ENCODE results near the gene CDK10. TPM values are rescaled to one million over a fixed set of nuclear protein-coding genes. Genes with fewer than 3 reads are reported as not detected.
"Not testable (repeated sequence)": the region's sequence is repeated elsewhere in the genome, so short reads cannot be mapped to it uniquely, and the experiment has no call there.

The CDK10 gene
- total RNA-seq, 1 experiment from 2014 or later, result 106 TPM

DNA sequence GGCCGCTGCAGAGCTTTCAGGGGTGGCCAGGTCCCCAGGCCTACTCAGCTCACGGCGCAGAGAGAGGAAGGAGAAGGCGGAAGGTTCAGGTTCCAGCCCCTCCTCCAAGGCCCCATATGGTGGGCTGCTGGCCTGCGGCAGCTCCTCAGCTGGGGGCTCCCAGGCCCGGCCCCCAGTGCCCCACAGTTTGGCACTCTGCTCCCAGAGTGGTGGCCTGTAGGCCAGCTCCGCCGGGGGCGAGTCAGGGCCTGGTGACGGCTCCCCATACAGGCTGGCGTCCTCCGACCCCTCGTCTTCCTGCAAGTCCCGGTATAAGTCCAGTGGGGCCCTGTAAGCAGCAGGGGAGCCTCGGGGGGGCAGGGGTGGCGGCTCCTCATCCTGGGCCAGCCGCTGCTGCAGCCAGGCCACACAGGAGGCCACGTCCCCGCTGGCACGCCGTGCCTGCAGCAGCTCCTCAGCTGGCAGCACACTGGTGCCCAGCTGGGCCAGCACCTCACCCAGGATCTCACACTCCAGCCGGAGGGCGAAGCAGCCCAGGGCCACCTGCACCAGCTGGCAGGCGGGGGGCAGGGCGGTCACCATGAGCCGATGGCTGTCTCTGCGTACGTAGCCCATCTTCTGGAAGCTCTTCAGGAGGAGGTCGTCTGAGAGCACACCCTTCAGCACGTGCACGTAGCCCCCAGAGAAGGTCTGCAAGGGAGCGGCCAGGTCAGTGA, 11.3 kb downstream of the CDK10 start:
- DNase-seq, result no peak
- TF ChIP-seq, protein P1, sequence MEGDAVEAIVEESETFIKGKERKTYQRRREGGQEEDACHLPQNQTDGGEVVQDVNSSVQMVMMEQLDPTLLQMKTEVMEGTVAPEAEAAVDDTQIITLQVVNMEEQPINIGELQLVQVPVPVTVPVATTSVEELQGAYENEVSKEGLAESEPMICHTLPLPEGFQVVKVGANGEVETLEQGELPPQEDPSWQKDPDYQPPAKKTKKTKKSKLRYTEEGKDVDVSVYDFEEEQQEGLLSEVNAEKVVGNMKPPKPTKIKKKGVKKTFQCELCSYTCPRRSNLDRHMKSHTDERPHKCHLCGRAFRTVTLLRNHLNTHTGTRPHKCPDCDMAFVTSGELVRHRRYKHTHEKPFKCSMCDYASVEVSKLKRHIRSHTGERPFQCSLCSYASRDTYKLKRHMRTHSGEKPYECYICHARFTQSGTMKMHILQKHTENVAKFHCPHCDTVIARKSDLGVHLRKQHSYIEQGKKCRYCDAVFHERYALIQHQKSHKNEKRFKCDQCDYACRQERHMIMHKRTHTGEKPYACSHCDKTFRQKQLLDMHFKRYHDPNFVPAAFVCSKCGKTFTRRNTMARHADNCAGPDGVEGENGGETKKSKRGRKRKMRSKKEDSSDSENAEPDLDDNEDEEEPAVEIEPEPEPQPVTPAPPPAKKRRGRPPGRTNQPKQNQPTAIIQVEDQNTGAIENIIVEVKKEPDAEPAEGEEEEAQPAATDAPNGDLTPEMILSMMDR (IDR thresholded peaks at IDR 0.05; ENCODE audit: unreplicated experiment), result no peak
- no peaks in the 10 kb centered on the region for H3K9me3 Mint-ChIP-seq (ENCODE audit: low read depth, unreplicated experiment)
- H3K27ac Mint-ChIP-seq (ENCODE audit: unreplicated experiment), result no peak overlapping the region
- no TSS peak for BruUV-seq (replicated peaks)
- intact Hi-C loops (cut with micrococcal nuclease; ENCODE audit: unreplicated experiment), result no loop called here
- no peaks in the 10 kb centered on the region for H3K4me1 Mint-ChIP-seq (ENCODE audit: low read depth, unreplicated experiment)
- no peaks in the 10 kb centered on the region for H3K27me3 Mint-ChIP-seq (ENCODE audit: unreplicated experiment)
- CTCF ChIA-PET, result interaction anchor here (0.6 to 0.8 kb wide), 2 partner anchors 8 to 160 kb away, joined by 4 to 6 read pairs; no protein-coding TSS in a partner anchor
- H3K4me3 Mint-ChIP-seq (ENCODE audit: low read depth, unreplicated experiment), result no peak overlapping the region
- H3K36me3 Mint-ChIP-seq (ENCODE audit: insufficient read depth, unreplicated experiment), result peaks cover 93% of the 10 kb centered on the region

DNA sequence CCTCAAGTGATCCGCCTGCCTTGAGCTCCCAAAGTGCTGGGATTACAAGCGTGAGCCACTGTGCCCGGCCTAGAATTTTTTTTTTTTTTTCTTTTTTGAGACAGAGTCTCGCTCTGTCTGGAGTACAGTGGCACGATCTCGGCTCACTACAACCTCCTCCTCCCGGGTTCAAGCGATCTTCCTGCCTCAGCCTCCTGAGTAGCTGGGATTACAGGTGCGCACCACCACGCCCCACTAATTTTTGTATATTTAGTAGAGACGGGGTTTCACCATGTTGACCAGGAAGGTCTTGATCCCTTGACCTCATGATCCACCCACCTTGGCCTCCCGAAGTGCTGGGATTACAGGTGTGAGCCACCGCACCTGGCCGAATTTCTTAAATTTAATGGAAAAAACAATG, 12.2 kb downstream of the CDK10 start:
- H3K4me1 Mint-ChIP-seq (ENCODE audit: low read depth, unreplicated experiment); intact Hi-C loops (cut with micrococcal nuclease; ENCODE audit: unreplicated experiment); BruUV-seq (replicated peaks); H3K9me3 Mint-ChIP-seq (ENCODE audit: low read depth, unreplicated experiment); H3K27me3 Mint-ChIP-seq (ENCODE audit: unreplicated experiment); DNase-seq: not testable (repeated sequence)
- CTCF ChIA-PET, result interaction anchor here (0.6 to 0.8 kb wide), 2 partner anchors 9 to 72 kb away, joined by 3 to 6 read pairs; no protein-coding TSS in a partner anchor
- Mint-ChIP-seq H3K27ac (ENCODE audit: unreplicated experiment) (peak overlapping the region; percentile 48), H3K36me3 (ENCODE audit: insufficient read depth, unreplicated experiment) (peaks cover 84% of the 10 kb centered on the region), H3K4me3 (ENCODE audit: low read depth, unreplicated experiment) (peak overlapping the region; percentile 25)

DNA sequence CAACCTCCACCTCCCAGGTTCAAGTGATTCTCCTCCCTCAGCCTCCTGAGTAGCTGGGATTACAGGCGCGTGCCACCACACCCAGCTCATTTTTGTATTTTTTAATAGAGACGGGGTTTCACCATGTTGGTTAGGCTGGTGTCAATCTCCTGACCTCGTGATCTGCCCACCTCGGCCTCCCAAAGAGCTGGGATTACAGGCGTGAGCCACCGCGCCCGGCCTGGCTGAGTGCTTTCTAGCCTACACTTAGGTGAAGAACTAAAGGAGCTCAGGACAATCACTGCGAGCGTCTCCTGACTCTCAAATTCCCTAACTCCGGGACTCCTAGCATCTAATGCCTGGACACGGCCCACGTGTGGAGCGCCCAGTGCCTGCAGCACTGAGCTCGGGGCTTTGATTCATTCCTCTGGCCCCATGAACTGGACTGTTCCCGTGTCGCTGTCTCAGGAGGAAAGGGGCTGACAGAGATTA, 13.2 kb downstream of the CDK10 start:
- H3K27ac Mint-ChIP-seq (ENCODE audit: unreplicated experiment), result peak overlapping the region; percentile 93
- peaks cover 84% of the 10 kb centered on the region for H3K36me3 Mint-ChIP-seq (ENCODE audit: insufficient read depth, unreplicated experiment)
- intact Hi-C loops (cut with micrococcal nuclease; ENCODE audit: unreplicated experiment); H3K27me3 Mint-ChIP-seq (ENCODE audit: unreplicated experiment); H3K4me1 Mint-ChIP-seq (ENCODE audit: low read depth, unreplicated experiment); DNase-seq; BruUV-seq (replicated peaks); H3K9me3 Mint-ChIP-seq (ENCODE audit: low read depth, unreplicated experiment): not testable (repeated sequence)
- H3K4me3 Mint-ChIP-seq (ENCODE audit: low read depth, unreplicated experiment), result peak overlapping the region; percentile 87
- CTCF ChIA-PET, result interaction anchor here (0.5 to 2.4 kb wide), 15 partner anchors 10 to 1034 kb away, joined by 3 to 17 read pairs (median 4); partner anchors contain the start of genes CDK10, FANCA and VPS9D1

DNA sequence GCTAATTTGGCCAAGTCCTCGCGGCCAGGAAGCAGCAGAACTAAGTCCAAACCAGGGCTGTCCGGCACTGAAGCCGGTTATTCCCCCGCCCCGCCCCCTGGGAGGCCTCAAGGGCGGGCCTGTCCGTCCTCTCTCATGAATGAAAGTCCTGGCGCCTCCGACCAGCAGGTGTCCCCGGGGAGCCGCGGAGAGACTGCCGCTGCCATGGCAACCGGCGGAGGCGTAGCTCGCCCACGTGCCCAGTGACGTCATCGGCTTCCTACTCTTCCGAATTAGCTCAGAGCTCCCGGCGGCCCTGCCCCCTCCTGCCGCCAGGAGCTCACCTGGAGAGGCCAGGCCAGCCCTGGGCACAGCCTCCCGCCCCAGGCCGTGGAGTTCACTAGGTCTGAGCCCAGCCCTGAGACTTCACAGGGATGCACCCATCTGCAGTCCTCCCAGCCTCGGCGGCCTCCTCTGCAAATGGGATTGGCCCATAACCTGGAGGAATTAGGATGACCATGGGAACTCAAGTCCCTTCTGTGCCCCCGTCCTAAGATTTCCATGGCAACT, 13.7 kb downstream of the CDK10 start:
- H3K27ac Mint-ChIP-seq (ENCODE audit: unreplicated experiment), result peak overlapping the region; percentile 93
- CTCF ChIA-PET, result interaction anchor here (0.5 to 2.4 kb wide), 16 partner anchors 9 to 1034 kb away, joined by 3 to 17 read pairs (median 4); partner anchors contain the start of genes CDK10, FANCA and VPS9D1
- DNase-seq, result peak; percentile 100
- no peaks in the 10 kb centered on the region for H3K27me3 Mint-ChIP-seq (ENCODE audit: unreplicated experiment)
- H3K9me3 Mint-ChIP-seq (ENCODE audit: low read depth, unreplicated experiment), result no peaks in the 10 kb centered on the region
- no TSS peak for BruUV-seq (replicated peaks)
- intact Hi-C loops (cut with micrococcal nuclease; ENCODE audit: unreplicated experiment), result no loop called here
- TF ChIP-seq, protein P1 (IDR thresholded peaks at IDR 0.05; ENCODE audit: unreplicated experiment), result peak; percentile 83
- H3K4me3 Mint-ChIP-seq (ENCODE audit: low read depth, unreplicated experiment), result peak overlapping the region; percentile 87
- H3K36me3 Mint-ChIP-seq (ENCODE audit: insufficient read depth, unreplicated experiment), result peaks cover 83% of the 10 kb centered on the region
- H3K4me1 Mint-ChIP-seq (ENCODE audit: low read depth, unreplicated experiment), result no peaks in the 10 kb centered on the region

DNA sequence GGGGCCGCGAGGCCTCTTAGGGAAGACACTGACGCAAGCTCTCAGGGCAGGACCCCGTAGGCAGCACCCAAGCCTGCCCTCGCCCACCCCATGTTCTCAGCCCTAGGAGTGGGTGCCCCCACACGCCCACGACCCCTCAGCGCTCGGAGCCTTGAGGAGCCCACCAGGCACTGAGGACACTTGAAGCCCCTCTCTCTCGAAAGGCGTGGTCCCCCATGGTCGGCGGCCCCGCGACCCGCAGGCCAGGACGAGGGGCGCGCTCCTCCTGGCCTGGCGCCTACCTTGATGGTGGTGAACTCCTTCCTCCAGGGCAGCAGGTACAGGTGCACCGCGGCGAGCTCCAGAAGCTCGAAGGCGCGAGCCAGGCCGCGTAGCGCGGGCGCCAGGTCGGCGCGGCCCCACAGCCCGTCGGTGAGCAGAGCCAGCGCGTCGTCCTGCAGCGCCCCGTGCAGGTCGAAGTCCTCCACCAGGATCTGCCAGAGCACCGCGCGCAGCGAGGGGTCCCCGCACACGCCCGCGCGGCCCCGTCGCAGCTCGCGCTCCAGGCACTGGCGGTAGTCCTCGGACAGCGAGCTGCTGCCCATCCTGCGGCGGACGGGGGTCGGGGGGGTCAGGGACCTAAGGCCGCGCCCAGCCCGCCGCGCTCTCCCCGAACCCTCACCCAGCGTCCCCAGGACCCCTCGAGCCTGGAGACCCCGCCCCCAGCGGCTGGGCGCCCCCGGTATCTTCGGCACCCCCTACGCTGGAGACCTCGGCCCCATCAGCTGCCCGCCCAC, 14.3 kb downstream of the CDK10 start:
- peaks cover 81% of the 10 kb centered on the region for H3K36me3 Mint-ChIP-seq (ENCODE audit: insufficient read depth, unreplicated experiment)
- H3K27me3 Mint-ChIP-seq (ENCODE audit: unreplicated experiment), result no peaks in the 10 kb centered on the region
- no peaks in the 10 kb centered on the region for H3K9me3 Mint-ChIP-seq (ENCODE audit: low read depth, unreplicated experiment)
- no TSS peak for BruUV-seq (replicated peaks)
- DNase-seq, result peak; percentile 77
- H3K4me1 Mint-ChIP-seq (ENCODE audit: low read depth, unreplicated experiment), result no peaks in the 10 kb centered on the region
- intact Hi-C loops (cut with micrococcal nuclease; ENCODE audit: unreplicated experiment), result no loop called here
- H3K27ac Mint-ChIP-seq (ENCODE audit: unreplicated experiment), result peak overlapping the region; percentile 93
- H3K4me3 Mint-ChIP-seq (ENCODE audit: low read depth, unreplicated experiment), result peak overlapping the region; percentile 87
- TF ChIP-seq, protein P1 (IDR thresholded peaks at IDR 0.05; ENCODE audit: unreplicated experiment), result no peak
- CTCF ChIA-PET, result interaction anchor here (0.5 to 2.4 kb wide), 16 partner anchors 9 to 1342 kb away, joined by 3 to 17 read pairs (median 4); partner anchors contain the start of genes CDK10, FANCA and VPS9D1

Data from Calu3 (cell line).